Measurements from ENCODE around the gene ICAM4.
"Not testable (repeated sequence)": the region's sequence is repeated elsewhere in the genome, so short reads cannot be mapped to it uniquely, and the experiment has no call there.

ICAM4 gene, protein sequence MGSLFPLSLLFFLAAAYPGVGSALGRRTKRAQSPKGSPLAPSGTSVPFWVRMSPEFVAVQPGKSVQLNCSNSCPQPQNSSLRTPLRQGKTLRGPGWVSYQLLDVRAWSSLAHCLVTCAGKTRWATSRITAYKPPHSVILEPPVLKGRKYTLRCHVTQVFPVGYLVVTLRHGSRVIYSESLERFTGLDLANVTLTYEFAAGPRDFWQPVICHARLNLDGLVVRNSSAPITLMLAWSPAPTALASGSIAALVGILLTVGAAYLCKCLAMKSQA
- long read RNA-seq, transcript ICAM4-202 (3 exons, 1,278 nt), result major isoform, 28 of 36 reads
- long read RNA-seq, transcript ICAM4-201 (3 exons, 1,176 nt), result minor isoform, 6 of 36 reads
- long read RNA-seq, partial matches to known transcripts, result 0 of 36 reads
- long read RNA-seq, other reads (novel, unspliced or antisense), result 1 of 36 reads

DNA sequence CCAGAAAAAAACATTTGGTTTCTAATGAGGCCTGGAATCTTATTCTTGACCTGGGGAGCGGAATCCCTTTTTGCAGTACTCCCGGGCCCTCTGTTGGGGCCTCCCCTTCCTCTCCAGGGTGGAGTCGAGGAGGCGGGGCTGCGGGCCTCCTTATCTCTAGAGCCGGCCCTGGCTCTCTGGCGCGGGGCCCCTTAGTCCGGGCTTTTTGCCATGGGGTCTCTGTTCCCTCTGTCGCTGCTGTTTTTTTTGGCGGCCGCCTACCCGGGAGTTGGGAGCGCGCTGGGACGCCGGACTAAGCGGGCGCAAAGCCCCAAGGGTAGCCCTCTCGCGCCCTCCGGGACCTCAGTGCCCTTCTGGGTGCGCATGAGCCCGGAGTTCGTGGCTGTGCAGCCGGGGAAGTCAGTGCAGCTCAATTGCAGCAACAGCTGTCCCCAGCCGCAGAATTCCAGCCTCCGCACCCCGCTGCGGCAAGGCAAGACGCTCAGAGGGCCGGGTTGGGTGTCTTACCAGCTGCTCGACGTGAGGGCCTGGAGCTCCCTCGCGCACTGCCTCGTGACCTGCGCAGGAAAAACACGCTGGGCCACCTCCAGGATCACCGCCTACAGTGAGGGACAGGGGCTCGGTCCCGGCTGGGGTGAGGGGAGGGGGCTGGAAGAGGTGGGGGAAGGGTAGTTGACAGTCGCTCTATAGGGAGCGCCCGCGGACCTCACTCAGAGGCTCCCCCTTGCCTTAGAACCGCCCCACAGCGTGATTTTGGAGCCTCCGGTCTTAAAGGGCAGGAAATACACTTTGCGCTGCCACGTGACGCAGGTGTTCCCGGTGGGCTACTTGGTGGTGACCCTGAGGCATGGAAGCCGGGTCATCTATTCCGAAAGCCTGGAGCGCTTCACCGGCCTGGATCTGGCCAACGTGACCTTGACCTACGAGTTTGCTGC lies at the start of gene ICAM4:
ICAM4 (plus strand) TSS at position 153 of the 935 bp plus-strand sequence; CDS start at position 211, 58 bp downstream.
- TF ChIP-seq, protein P1, sequence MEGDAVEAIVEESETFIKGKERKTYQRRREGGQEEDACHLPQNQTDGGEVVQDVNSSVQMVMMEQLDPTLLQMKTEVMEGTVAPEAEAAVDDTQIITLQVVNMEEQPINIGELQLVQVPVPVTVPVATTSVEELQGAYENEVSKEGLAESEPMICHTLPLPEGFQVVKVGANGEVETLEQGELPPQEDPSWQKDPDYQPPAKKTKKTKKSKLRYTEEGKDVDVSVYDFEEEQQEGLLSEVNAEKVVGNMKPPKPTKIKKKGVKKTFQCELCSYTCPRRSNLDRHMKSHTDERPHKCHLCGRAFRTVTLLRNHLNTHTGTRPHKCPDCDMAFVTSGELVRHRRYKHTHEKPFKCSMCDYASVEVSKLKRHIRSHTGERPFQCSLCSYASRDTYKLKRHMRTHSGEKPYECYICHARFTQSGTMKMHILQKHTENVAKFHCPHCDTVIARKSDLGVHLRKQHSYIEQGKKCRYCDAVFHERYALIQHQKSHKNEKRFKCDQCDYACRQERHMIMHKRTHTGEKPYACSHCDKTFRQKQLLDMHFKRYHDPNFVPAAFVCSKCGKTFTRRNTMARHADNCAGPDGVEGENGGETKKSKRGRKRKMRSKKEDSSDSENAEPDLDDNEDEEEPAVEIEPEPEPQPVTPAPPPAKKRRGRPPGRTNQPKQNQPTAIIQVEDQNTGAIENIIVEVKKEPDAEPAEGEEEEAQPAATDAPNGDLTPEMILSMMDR (IDR thresholded peaks at IDR 0.05; ENCODE audit: insufficient read depth, low read length), result no peak
- TF ChIP-seq POLR2AphosphoS5 (IDR thresholded peaks at IDR 0.05; ENCODE audit: low read depth), result peak; percentile 39; the same call in 1 of the 2 replicates
- TF ChIP-seq, protein P2, sequence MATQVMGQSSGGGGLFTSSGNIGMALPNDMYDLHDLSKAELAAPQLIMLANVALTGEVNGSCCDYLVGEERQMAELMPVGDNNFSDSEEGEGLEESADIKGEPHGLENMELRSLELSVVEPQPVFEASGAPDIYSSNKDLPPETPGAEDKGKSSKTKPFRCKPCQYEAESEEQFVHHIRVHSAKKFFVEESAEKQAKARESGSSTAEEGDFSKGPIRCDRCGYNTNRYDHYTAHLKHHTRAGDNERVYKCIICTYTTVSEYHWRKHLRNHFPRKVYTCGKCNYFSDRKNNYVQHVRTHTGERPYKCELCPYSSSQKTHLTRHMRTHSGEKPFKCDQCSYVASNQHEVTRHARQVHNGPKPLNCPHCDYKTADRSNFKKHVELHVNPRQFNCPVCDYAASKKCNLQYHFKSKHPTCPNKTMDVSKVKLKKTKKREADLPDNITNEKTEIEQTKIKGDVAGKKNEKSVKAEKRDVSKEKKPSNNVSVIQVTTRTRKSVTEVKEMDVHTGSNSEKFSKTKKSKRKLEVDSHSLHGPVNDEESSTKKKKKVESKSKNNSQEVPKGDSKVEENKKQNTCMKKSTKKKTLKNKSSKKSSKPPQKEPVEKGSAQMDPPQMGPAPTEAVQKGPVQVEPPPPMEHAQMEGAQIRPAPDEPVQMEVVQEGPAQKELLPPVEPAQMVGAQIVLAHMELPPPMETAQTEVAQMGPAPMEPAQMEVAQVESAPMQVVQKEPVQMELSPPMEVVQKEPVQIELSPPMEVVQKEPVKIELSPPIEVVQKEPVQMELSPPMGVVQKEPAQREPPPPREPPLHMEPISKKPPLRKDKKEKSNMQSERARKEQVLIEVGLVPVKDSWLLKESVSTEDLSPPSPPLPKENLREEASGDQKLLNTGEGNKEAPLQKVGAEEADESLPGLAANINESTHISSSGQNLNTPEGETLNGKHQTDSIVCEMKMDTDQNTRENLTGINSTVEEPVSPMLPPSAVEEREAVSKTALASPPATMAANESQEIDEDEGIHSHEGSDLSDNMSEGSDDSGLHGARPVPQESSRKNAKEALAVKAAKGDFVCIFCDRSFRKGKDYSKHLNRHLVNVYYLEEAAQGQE (IDR thresholded peaks at IDR 0.05; ENCODE audit: insufficient replicate concordance, low read depth), result no peak
- no peak; the same call in 1 of the 2 replicates for TF ChIP-seq GABPA (IDR thresholded peaks at IDR 0.05; ENCODE audit: low read depth)
- DNase-seq (ENCODE audit: low read depth in 1 of 2, low spot score in 1 of 2), result peak in 1 of 2 experiments; percentile 92
- Histone ChIP-seq H3K27ac (replicated peaks) (peak within 1 kb of the TSS; percentile 80), H3K4me3 (replicated peaks; ENCODE audit: insufficient read depth, low read length) (peak within 1 kb of the TSS; percentile 38), H3K27me3 (ENCODE audit: insufficient read depth, poor library complexity, severe bottlenecking) (peaks cover 32% of the 10 kb centered on the region)

DNA sequence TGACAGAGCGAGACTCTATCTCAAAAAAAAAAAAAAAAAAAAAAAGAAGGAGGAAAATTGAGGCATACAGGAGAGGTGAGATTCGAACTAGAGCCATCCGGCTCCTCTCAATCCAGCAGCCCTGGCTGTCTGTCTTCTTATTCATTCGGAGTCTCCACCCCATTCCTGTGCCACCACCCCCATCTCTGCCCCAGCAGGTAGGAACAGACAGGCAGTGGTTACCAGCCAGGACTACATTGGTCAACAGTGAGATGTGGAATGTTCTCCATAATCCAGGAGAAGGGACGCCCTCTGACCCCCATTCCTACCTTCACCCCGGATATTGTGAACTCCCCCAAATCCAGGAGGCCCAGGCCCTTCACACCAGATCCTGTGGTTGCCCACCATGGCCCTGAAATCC lies 49.1 kb upstream of the ICAM4 start:
- Histone ChIP-seq H3K27ac (replicated peaks) (no peak overlapping the region), H3K4me3 (replicated peaks; ENCODE audit: insufficient read depth, low read length) (no peak overlapping the region), H3K27me3 (ENCODE audit: insufficient read depth, poor library complexity, severe bottlenecking) (no peaks in the 10 kb centered on the region)
- DNase-seq (ENCODE audit: low read depth in 1 of 2, low spot score in 1 of 2), result no peak
- no peak for TF ChIP-seq SPI1 (IDR thresholded peaks at IDR 0.05; ENCODE audit: borderline replicate concordance, low read depth)

DNA sequence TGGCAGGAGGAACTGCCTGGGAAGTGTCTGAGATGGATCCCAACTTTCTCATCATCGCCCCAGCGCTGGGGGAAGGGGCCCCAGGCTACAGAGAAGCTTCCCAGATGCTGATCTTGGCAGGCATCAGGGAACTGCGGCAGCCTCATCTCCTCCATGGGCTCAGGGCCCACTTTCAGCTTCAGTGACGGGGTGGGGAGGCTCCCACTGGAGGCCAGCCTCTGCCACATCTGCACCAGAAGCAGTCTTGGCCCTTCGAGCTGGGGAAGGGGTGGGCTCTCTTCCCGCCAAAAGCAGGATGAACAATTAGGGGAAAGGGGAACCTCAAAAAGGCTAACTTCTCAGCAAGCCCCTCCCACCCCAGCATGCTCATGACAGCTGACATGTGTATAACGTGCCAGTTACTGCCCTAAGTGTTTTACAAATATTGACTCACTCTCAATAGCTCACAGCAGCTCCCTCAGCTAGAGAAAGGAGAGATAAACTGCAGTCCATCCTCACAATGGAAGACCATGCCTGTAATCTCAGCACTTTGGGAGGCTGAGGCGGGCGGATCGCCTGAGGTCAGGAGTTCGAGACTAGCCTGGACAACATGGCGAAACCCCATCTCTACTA lies 48.5 kb upstream of the ICAM4 start:
- Histone ChIP-seq H3K27ac (replicated peaks) (no peak overlapping the region), H3K4me3 (replicated peaks; ENCODE audit: insufficient read depth, low read length) (no peak overlapping the region), H3K27me3 (ENCODE audit: insufficient read depth, poor library complexity, severe bottlenecking) (no peaks in the 10 kb centered on the region)
- TF ChIP-seq GABPA (IDR thresholded peaks at IDR 0.05; ENCODE audit: low read depth) (no peak), SPI1 (IDR thresholded peaks at IDR 0.05; ENCODE audit: borderline replicate concordance, low read depth) (no peak), POLR2AphosphoS5 (IDR thresholded peaks at IDR 0.05; ENCODE audit: low read depth) (no peak)
- TF ChIP-seq, protein P1 (IDR thresholded peaks at IDR 0.05; ENCODE audit: insufficient read depth, low read length), result no peak
- TF ChIP-seq, protein P2 (IDR thresholded peaks at IDR 0.05; ENCODE audit: insufficient replicate concordance, low read depth), result no peak
- peak in 1 of 2 experiments; percentile 30 for DNase-seq (ENCODE audit: low read depth in 1 of 2, low spot score in 1 of 2)

DNA sequence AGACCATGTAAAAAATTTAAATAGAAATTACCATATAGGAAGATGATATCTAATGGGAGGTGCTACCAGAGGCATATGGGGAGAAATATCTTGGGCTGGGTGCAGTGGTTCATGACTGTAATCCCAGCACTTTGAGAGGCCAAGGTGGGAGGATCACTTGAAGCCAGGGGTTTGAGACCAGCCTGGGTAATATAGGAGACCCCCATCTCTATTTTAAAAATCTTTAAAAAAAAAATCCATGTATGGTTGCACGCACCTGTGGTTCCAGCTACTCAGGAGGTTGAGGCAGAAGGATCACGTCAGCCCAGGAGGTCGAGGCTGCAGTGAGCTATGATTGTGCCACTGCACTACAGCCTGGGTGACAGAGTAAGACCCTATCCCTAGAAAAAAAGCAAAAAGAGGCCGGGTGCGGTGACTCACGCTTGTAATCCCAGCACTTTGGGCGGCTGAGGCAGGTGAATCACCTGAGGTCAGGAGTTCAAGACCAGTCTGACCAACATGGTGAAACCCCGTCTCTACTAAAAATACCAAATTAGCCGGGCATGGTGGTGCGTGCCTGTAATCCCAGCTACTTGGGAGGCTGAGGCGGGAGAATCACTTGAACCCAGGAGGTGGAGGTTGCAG lies 44.8 kb upstream of the ICAM4 start:
- not testable (repeated sequence) for H3K4me3 ChIP-seq (replicated peaks; ENCODE audit: insufficient read depth, low read length); H3K27ac ChIP-seq (replicated peaks); H3K27me3 ChIP-seq (ENCODE audit: insufficient read depth, poor library complexity, severe bottlenecking); DNase-seq (ENCODE audit: low read depth in 1 of 2, low spot score in 1 of 2)
